DLD1 (cell line): ENCODE measurements around the gene ALDH1L2.
"Not testable (repeated sequence)": the region's sequence is repeated elsewhere in the genome, so short reads cannot be mapped to it uniquely, and the experiment has no call there.

ENCODE experiments used
- in situ Hi-C: cut with HindIII; loops from 2 replicates; pipeline ENCODE4 v1.10.0; 2017; ENCODE audit warnings: low sequenced_read_pairs

The ALDH1L2 gene

DNA sequence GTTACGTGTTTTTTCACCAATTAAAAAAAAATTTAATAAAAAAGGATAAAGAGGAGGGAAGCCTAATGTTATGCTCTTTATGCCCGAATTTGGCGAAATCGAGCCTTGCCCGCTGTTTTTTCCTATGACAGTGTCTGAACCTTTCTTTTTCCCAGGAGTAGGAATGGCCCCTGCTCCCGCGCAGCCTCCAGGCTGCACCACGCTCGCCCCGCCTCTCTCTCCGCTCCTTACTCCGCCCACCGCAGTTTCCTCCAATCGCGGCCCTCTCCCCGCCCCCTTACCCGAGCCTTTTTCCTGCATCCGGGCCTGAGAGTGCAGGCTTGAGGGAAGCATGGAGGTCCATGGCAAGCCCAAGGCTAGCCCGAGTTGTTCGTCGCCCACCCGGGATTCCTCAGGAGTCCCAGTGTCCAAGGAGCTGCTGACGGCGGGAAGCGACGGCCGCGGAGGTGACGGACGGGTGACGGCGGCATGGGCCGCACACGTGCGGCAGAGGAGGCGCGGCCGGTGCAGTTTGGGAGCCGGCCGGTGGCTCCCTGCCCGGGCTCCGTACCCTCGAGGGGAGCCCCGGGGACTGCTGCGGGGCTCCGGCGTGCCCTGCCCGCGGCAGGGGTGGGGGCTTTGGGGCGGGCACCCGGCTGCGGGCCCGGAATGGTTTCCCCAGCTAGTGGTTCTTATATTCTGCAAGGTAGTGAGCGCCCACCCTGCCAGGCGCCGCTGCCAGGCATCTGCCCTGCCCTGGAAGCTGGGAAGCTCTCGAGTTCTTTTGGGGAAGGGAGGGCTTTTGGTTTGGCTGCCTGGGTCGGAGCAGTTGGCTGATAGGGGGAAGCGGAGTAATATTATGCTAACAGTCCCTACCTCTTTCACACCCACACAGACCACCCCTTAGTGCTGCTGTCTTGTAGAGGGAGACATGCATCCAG lies 98.0 kb downstream of the ALDH1L2 start, which contains the start of gene NOPCHAP1:
Gene NOPCHAP1 (plus strand): TSS at position 295 of the 920 bp plus-strand sequence. CDS start 37 bp downstream, at position 332.
- in situ Hi-C loops: no loop called here

GRCh38 chr12:104985206-104985605 lies 99.1 kb downstream of the ALDH1L2 start:
- in situ Hi-C loops: no loop called here

DNA sequence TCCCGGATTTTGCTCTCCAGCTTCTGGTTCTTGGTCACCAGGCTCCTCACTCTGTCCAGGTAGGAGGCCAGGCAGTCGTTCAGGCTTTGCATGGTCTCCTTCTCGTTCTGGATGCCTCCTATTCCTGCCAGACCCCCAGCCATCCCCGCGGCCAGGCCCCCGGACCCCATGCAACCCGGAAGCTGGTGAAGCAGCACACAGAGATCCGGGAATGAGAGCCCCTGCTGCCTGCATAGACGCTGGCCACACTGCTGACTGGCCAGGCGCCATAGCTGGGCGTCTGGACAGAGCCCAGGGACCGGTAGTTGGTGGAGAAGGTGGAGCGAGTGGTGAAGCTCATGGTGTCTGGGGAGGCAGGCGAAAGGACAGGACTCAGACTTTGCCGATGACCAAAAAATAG lies 106.6 kb downstream of the ALDH1L2 start:
- in situ Hi-C loops: not testable (repeated sequence)

GRCh38 chr12:104976703-104977102 lies 107.6 kb downstream of the ALDH1L2 start:
- in situ Hi-C loops: no loop called here

DNA sequence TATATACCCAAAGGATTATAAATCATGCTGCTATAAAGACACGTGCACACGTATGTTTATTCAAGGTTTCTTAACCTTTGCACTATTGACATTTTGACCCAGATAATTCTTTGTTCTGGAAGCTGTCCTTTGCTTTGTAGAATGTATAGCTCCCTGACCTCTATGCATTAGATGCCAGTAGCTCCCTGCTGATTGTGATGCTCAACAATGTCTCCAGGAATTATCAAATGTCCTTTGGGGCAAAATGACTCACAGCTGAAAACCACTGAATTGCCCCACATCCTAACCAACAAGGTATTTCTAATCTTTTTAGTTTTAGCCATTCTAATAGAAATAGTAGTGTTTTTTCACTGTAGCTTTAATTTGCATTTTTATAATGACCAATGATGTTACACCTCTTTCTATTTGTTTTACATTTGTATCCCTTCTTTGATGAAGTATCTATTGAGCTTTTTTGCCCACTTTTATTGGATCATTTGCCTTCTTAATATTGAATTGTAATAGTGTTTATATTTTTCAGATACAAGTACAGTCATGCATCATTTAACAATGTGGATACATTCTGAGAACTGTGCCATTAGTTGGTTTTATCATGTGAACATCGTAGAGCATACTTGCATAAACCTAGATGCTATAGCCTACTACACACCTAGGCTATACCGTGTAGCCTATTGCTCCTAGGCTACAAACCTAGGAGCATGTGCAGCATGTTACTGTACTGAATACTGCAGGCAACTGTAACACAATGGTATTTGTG lies 108.5 kb downstream of the ALDH1L2 start:
- in situ Hi-C loops: no loop called here

- in situ Hi-C loops: no loop called here
Observed at GRCh38 chr12:104974626-104975290, 109.5 kb downstream of the ALDH1L2 start.

GRCh38 chr12:104973250-104973649 lies 111.0 kb downstream of the ALDH1L2 start:
- in situ Hi-C loops: no loop called here

DNA sequence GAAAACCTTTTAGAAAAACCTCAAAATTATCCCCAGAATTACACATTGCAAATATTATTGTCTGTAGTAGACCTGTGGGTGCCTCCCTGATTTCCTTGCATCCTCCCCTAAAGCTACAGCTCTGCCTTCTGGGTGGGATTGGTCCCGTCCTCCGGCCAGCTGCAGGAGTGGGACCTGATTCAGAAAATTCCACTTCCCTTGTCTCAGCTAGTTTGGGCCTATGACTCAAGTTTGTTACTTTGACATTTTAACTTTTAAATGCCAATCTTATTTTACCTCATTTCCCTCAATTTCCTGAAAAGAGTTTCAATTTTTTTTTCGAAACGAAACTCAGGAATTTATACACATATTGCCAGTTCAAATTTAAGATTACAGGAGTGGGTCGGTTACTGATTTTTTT lies 113.0 kb downstream of the ALDH1L2 start:
- in situ Hi-C loops: no loop called here
